A549 (cell line): Measurements from ENCODE around the gene C7orf57. TPM values are rescaled to one million over a fixed set of nuclear protein-coding genes. Genes with fewer than 3 reads are reported as not detected.

Experiments used
- ATAC-seq, 2 experiments: fragments of 200-7000 bp in 1 of 2; fragments of >200 bp in 1 of 2; cut with Nextera tagmentation in 1 of 2; cut with Tn5 transposase in 1 of 2; 3 replicates each; pipeline versions ENCODE4 v1.8.0 to v1.9.1; 2018 to 2020; ENCODE audit warnings: mild to moderate bottlenecking in 1 of 2, moderate library complexity in 1 of 2
- CTCF ChIA-PET: fragments of 300-600 bp; sonication (Branson Sonifier 250); formaldehyde crosslinking; extraction: SDS; loops from one replicate; lab custom pipeline; 2021; ENCODE audit warnings: antibody characterized with exemption, inconsistent platforms; lab: Yijun Ruan, JAX
- POLR2A ChIA-PET: fragments of 350-600 bp; formaldehyde crosslinking; extraction: SDS; loops from one replicate; lab custom pipeline; 2021; ENCODE audit warnings: antibody characterized with exemption, inconsistent platforms; lab: Yijun Ruan, JAX
- DNase-seq, 2 experiments: peaks; one replicate each; pipeline versions ENCODE4 v3.0.0 to v3.0.0-alpha.2; 2011 to 2016; ENCODE audit warnings: low read depth in 1 of 2, low spot score in 1 of 2
- FAIRE-seq: peaks from 2 replicates; lab custom pipeline; 2011; peaks lifted over from hg19 to GRCh38; lab: Jason Lieb, UNC
- H3K27ac ChIP-seq, 2 experiments: fragments of >200 bp; sonication (Bioruptor Twin); formaldehyde crosslinking; 3 replicates each; pipeline ENCODE4 v1.5.1; 2016 to 2017
- H3K4me1 ChIP-seq: fragments of >200 bp; sonication (Bioruptor Twin); formaldehyde crosslinking; 3 replicates; pipeline ENCODE4 v1.6.1; 2016
- H3K4me2 ChIP-seq: fragments of >200 bp; sonication (Bioruptor Twin); formaldehyde crosslinking; 3 replicates; pipeline ENCODE4 v1.6.1; 2016
- H3K4me3 ChIP-seq: fragments of >200 bp; sonication (Bioruptor Twin); formaldehyde crosslinking; 3 replicates; pipeline ENCODE4 v1.5.1; 2016
- H3K9me3 ChIP-seq: fragments of >200 bp; sonication (Bioruptor Twin); formaldehyde crosslinking; 3 replicates; pipeline ENCODE4 v1.6.1; 2016
- CBX8 ChIP-seq: fragments of 200-600 bp; sonication (generic); IDR thresholded peaks from 2 replicates; pipeline ENCODE4 v1.6.1; 2016
- EP300 ChIP-seq, 2 experiments: fragments of >200 bp; sonication (Bioruptor Twin); formaldehyde crosslinking; IDR thresholded peaks; 2 replicates in 1 of 2; 3 replicates in 1 of 2; pipeline ENCODE4 v1.6.1; 2016 to 2017
- FOSL2 ChIP-seq, 2 experiments: fragments of 450-650 bp in 1 of 2; fragments of >200 bp in 1 of 2; sonication (Bioruptor Twin) in 1 of 2; formaldehyde crosslinking; IDR thresholded peaks; 2 replicates each; pipeline versions ENCODE4 v1.5.0 to v1.6.1; 2016 to 2020; ENCODE audit warnings: mild to moderate bottlenecking in 1 of 2, moderate library complexity in 1 of 2
- GATA3 ChIP-seq: IDR thresholded peaks from 2 replicates; pipeline ENCODE4 v1.6.1; 2012; ENCODE audit warnings: borderline replicate concordance
- HOXB13 ChIP-seq: fragments of 250-450 bp; sonication (Bioruptor Pico); IDR thresholded peaks from 2 replicates; pipeline ENCODE4 v1.5.0; 2020; ENCODE audit warnings: low read depth, mild to moderate bottlenecking, moderate library complexity
- HOXB5 ChIP-seq: fragments of 250-450 bp; sonication (Bioruptor Pico); IDR thresholded peaks from 2 replicates; pipeline ENCODE4 v1.5.0; 2020; ENCODE audit warnings: mild to moderate bottlenecking, moderate library complexity
- JUNB ChIP-seq: fragments of >200 bp; sonication (Bioruptor Twin); formaldehyde crosslinking; IDR thresholded peaks from 2 replicates; pipeline ENCODE4 v1.6.1; 2016
- MYC ChIP-seq: IDR thresholded peaks from 2 replicates; pipeline ENCODE4 v1.6.1; 2012; ENCODE audit warnings: mild to moderate bottlenecking, inconsistent platforms, low read length, improper control_type of control experiment, borderline replicate concordance
- PHF8 ChIP-seq: fragments of 200-600 bp; sonication (generic); IDR thresholded peaks from 2 replicates; pipeline ENCODE4 v1.6.1; 2016; ENCODE audit warnings: low read depth, mild to moderate bottlenecking, antibody characterized with exemption, moderate library complexity, borderline replicate concordance
- POLR2AphosphoS2 ChIP-seq: conservative IDR thresholded peaks from 2 replicates; pipeline ENCODE4 v1.6.1; 2012; ENCODE audit warnings: low read length, improper control_type of control experiment, inconsistent platforms
- RCOR1 ChIP-seq: fragments of 150-350 bp; IDR thresholded peaks from 2 replicates; pipeline ENCODE4 v1.6.1; 2014; ENCODE audit warnings: antibody characterized with exemption, low read length, low read depth
- RFX5 ChIP-seq: fragments of 450-650 bp; IDR thresholded peaks from 2 replicates; pipeline ENCODE4 v1.7.1; 2014; ENCODE audit warnings: antibody characterized with exemption, mild to moderate bottlenecking, moderate library complexity
- RNF2 ChIP-seq: fragments of 200-600 bp; sonication (generic); IDR thresholded peaks from 2 replicates; pipeline ENCODE4 v1.6.1; 2016; ENCODE audit warnings: low read depth, mild to moderate bottlenecking, antibody characterized with exemption, moderate library complexity, borderline replicate concordance
- SREBF2 ChIP-seq: fragments of 450-650 bp; IDR thresholded peaks from 2 replicates; pipeline ENCODE4 v1.6.1; 2014; ENCODE audit warnings: mild to moderate bottlenecking, moderate library complexity
- ZC3H11A ChIP-seq: fragments of 450-650 bp; IDR thresholded peaks from 2 replicates; pipeline ENCODE4 v1.6.1; 2014; ENCODE audit warnings: antibody characterized with exemption, mild to moderate bottlenecking
- ZNF302 ChIP-seq: fragments of 250-450 bp; sonication (Bioruptor Pico); IDR thresholded peaks from 2 replicates; pipeline ENCODE4 v1.9.0; 2021; ENCODE audit warnings: inconsistent platforms, mild to moderate bottlenecking, moderate library complexity
- ZSCAN20 ChIP-seq: fragments of 250-450 bp; sonication (Bioruptor Pico); IDR thresholded peaks from 2 replicates; pipeline ENCODE4 v1.8.0; 2022; ENCODE audit warnings: mild to moderate bottlenecking, moderate library complexity
- WGBS: methylation state at CpG from one replicate; pipeline ENCODE4 v1.1.6; 2017; ENCODE audit errors: missing lambda C conversion rate; 5-methylcytosine and 5-hydroxymethylcytosine counted together
- polyA plus RNA-seq, 4 experiments: library from polyadenylated mRNA; depleted of rRNA in 3 of 4; stranded (reverse); fragments of >200 nt; fragmentation: RNase III in 1 of 4; extraction: RNeasy Plus Mini Kit Qiagen cat#74134 plus additional on column Dnase treatment in 1 of 4; gene quantifications; 2 replicates in 3 of 4; 3 replicates in 1 of 4; pipeline ENCODE4 v1.2.3, GENCODE V29; 2011 to 2017
- TF ChIP-seq, protein P1 (sequence below): fragments of 200-600 bp; sonication (generic); IDR thresholded peaks from 2 replicates; pipeline ENCODE4 v1.6.1; 2016; ENCODE audit warnings: antibody characterized with exemption, mild to moderate bottlenecking, moderate library complexity
- TF ChIP-seq, protein P2 (sequence below): fragments of 450-650 bp; IDR thresholded peaks from 2 replicates; pipeline ENCODE4 v1.6.1; 2014; ENCODE audit warnings: antibody characterized with exemption
- TF ChIP-seq, protein P3 (sequence below): fragments of >200 bp; sonication (Bioruptor Twin); formaldehyde crosslinking; IDR thresholded peaks from 3 replicates; pipeline ENCODE4 v1.6.1; 2016
- TF ChIP-seq, protein P4 (sequence below): fragments of >200 bp; sonication (Bioruptor Twin); formaldehyde crosslinking; IDR thresholded peaks from 3 replicates; pipeline ENCODE4 v1.5.1; 2016

Gene C7orf57
- polyA plus RNA-seq, 2 of the 4 experiments (the other 2 are of a cell fraction) = 0.05 to 0.09 TPM

DNA sequence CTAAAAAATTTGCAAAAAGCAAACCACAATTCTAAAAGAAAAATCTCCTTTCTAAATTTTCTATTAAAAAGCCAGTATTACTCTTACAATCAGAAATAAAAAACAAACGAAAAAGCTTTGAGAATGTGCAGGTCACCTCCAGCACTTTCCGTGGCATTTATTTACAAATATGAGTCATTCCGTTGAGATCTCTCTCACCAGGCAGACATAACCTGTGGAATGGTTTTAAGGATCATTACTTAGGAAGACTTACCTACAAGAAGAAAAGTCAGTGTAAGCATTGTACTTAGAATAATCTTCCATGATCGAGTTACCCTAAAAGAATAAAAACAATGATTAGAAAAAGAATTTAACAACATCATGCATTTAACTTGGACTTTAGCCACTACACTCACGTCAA is 9.7 kb upstream of the C7orf57 start:
- H3K4me3 ChIP-seq = no peak overlapping the region
- H3K4me2 ChIP-seq = peak overlapping the region; percentile 53
- FAIRE-seq = peak; percentile 73
- H3K9me3 ChIP-seq = peaks cover 14% of the 10 kb centered on the region; the same call in 2 of the 3 replicates
- no peak overlapping the region for H3K27ac ChIP-seq
- WGBS = 15% methylated on average over 5 of the region's 5 CpGs
- DNase-seq = peak in 1 of 2 experiments; percentile 18
- POLR2A ChIA-PET = no interaction called here
- CTCF ChIA-PET = interaction anchor here (0.6 to 1.1 kb wide), 2 partner anchors 11 to 89 kb away, joined by 3 read pairs; no protein-coding TSS in a partner anchor
- peak; percentile 23; the same call in 1 of the 2 replicates for TF ChIP-seq JUNB
- TF ChIP-seq ZSCAN20 (CRISPR knock-in tag) = no peak
- TF ChIP-seq FOSL2 (IDR thresholded peaks at IDR 0.05) = peak; percentile 55; the same call in 1 of the 2 replicates
- peak; percentile 62; the same call in 1 of the 2 replicates for TF ChIP-seq FOSL2 (CRISPR knock-in tag; IDR thresholded peaks at IDR 0.05)
- TF ChIP-seq, protein P1, sequence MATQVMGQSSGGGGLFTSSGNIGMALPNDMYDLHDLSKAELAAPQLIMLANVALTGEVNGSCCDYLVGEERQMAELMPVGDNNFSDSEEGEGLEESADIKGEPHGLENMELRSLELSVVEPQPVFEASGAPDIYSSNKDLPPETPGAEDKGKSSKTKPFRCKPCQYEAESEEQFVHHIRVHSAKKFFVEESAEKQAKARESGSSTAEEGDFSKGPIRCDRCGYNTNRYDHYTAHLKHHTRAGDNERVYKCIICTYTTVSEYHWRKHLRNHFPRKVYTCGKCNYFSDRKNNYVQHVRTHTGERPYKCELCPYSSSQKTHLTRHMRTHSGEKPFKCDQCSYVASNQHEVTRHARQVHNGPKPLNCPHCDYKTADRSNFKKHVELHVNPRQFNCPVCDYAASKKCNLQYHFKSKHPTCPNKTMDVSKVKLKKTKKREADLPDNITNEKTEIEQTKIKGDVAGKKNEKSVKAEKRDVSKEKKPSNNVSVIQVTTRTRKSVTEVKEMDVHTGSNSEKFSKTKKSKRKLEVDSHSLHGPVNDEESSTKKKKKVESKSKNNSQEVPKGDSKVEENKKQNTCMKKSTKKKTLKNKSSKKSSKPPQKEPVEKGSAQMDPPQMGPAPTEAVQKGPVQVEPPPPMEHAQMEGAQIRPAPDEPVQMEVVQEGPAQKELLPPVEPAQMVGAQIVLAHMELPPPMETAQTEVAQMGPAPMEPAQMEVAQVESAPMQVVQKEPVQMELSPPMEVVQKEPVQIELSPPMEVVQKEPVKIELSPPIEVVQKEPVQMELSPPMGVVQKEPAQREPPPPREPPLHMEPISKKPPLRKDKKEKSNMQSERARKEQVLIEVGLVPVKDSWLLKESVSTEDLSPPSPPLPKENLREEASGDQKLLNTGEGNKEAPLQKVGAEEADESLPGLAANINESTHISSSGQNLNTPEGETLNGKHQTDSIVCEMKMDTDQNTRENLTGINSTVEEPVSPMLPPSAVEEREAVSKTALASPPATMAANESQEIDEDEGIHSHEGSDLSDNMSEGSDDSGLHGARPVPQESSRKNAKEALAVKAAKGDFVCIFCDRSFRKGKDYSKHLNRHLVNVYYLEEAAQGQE = no peak
- no peak for TF ChIP-seq GATA3
- no peak for TF ChIP-seq HOXB5 (CRISPR knock-in tag)
- peaks cover 13% of the 10 kb centered on the region for H3K4me1 ChIP-seq
- ATAC-seq = 0 out of 6 replicates have a peak, but pooled peaks of 1 of the 2 experiments have one; percentile 46

DNA sequence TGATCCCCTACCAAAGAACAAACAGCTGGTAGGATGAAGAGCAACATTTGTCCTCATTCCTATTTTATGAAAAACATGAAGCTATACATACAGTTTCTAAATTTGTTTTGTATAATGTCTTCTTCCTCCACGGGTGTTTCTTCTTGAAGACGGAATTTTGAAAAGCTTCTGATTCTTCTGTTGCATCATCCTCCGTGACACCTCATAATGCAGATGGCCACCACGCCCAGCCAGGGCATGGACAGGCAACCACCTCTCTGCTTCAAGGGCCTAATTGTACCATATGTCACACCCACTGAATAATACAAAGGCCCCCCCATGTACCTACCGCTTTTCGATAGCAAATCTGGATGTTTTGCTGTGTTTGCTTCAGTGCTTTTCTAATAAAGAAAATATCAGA is 6.4 kb upstream of the C7orf57 start, which contains the start of gene SUN3:
Gene SUN3 (minus strand): TSS at position 170 of the 400 bp plus-strand sequence. CDS start 169 bp downstream, at position 1.
- DNase-seq (no peak), FAIRE-seq (no peak), ATAC-seq (no peak)
- Histone ChIP-seq H3K4me3 (no peak within 1 kb of the TSS), H3K9me3 (peaks cover 9% of the 10 kb centered on the region; the same call in 2 of the 3 replicates), H3K4me1 (peaks cover 13% of the 10 kb centered on the region), H3K27ac (no peak within 1 kb of the TSS), H3K4me2 (no peak within 1 kb of the TSS)
- POLR2A ChIA-PET = no interaction called here
- 59% methylated on average over 6 of the region's 6 CpGs for WGBS
- TF ChIP-seq ZNF302 (CRISPR knock-in tag) (no peak), POLR2AphosphoS2 (no peak), EP300 (IDR thresholded peaks at IDR 0.05) (no peak), MYC (no peak), SREBF2 (no peak), HOXB13 (CRISPR knock-in tag) (no peak), RCOR1 (no peak)
- TF ChIP-seq, protein P2, sequence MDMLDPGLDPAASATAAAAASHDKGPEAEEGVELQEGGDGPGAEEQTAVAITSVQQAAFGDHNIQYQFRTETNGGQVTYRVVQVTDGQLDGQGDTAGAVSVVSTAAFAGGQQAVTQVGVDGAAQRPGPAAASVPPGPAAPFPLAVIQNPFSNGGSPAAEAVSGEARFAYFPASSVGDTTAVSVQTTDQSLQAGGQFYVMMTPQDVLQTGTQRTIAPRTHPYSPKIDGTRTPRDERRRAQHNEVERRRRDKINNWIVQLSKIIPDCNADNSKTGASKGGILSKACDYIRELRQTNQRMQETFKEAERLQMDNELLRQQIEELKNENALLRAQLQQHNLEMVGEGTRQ = no peak
- TF ChIP-seq, protein P3, sequence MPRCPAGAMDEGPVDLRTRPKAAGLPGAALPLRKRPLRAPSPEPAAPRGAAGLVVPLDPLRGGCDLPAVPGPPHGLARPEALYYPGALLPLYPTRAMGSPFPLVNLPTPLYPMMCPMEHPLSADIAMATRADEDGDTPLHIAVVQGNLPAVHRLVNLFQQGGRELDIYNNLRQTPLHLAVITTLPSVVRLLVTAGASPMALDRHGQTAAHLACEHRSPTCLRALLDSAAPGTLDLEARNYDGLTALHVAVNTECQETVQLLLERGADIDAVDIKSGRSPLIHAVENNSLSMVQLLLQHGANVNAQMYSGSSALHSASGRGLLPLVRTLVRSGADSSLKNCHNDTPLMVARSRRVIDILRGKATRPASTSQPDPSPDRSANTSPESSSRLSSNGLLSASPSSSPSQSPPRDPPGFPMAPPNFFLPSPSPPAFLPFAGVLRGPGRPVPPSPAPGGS = no peak
- CTCF ChIA-PET = interaction anchor here (0.6 to 0.7 kb wide), 2 partner anchors 19 to 105 kb away, joined by 3 to 4 read pairs; no protein-coding TSS in a partner anchor

DNA sequence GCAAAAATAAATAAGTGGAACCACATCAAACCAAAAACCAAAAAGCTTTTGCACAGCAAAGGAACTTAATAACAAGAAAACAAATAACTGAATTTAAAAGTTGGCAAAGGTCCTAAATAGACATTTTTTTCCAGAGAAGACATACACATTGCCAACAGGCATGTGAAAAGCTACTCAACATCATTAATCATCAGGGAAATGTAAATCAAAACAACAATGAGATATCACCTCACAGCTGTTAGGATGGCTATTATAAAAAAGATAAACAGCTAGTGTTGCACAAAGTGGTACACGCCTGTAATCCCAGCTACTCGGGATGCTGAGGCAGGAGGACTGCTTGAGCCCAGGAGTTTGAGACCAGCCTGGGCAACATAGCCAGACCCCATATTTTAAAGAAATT is 4.2 kb upstream of the C7orf57 start:
- ChIA-PET POLR2A (no interaction called here), CTCF (interaction anchor here (0.8 kb wide), 1 partner anchor 78 kb away, joined by 4 read pairs; no protein-coding TSS in a partner anchor)
- FAIRE-seq (peak; percentile 28), DNase-seq (no peak), ATAC-seq (no peak)
- peaks cover 9% of the 10 kb centered on the region for H3K4me1 ChIP-seq
- TF ChIP-seq, protein P4, sequence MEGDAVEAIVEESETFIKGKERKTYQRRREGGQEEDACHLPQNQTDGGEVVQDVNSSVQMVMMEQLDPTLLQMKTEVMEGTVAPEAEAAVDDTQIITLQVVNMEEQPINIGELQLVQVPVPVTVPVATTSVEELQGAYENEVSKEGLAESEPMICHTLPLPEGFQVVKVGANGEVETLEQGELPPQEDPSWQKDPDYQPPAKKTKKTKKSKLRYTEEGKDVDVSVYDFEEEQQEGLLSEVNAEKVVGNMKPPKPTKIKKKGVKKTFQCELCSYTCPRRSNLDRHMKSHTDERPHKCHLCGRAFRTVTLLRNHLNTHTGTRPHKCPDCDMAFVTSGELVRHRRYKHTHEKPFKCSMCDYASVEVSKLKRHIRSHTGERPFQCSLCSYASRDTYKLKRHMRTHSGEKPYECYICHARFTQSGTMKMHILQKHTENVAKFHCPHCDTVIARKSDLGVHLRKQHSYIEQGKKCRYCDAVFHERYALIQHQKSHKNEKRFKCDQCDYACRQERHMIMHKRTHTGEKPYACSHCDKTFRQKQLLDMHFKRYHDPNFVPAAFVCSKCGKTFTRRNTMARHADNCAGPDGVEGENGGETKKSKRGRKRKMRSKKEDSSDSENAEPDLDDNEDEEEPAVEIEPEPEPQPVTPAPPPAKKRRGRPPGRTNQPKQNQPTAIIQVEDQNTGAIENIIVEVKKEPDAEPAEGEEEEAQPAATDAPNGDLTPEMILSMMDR = no peak
- TF ChIP-seq RFX5 (no peak), CBX8 (0 out of 2 replicates have a peak, but pooled peaks have one; percentile 39), PHF8 (no peak), ZC3H11A (no peak), RNF2 (no peak)
- no peak overlapping the region for H3K4me2 ChIP-seq
- H3K27ac ChIP-seq = no peak overlapping the region
- WGBS = 41% methylated on average over 2 of the region's 2 CpGs
- H3K4me3 ChIP-seq = no peak overlapping the region
- H3K9me3 ChIP-seq = no peaks in the 10 kb centered on the region
